Tibial nerve (tissue), 4 donors: ENCODE results near the gene ARL2. TPM values are rescaled to one million over a fixed set of nuclear protein-coding genes. Genes with fewer than 3 reads are reported as not detected.

Source experiments
- DNase-seq, 2 donors: peaks; one replicate each; pipeline ENCODE4 v3.0.0-alpha.2; 2019; ENCODE audit warnings: low spot score in 2 of 2
- H3K27ac ChIP-seq, 4 donors: fragments of 200-600 bp; sonication (generic) in 3 of 4; one replicate each; pipeline ENCODE4 v1.5.1; 2017 to 2019; ENCODE audit warnings: mild to moderate bottlenecking in 1 of 4
- H3K27me3 ChIP-seq, 2 donors: fragments of 200-600 bp; sonication (generic) in 1 of 2; one replicate each; pipeline versions ENCODE4 v1.5.1 to v1.6.0; 2017 to 2019
- H3K36me3 ChIP-seq, 3 donors: fragments of 200-600 bp; sonication (generic); one replicate each; pipeline ENCODE4 v1.5.1; 2018 to 2019
- H3K4me1 ChIP-seq, 4 donors: fragments of 200-600 bp; sonication (generic) in 3 of 4; one replicate each; pipeline ENCODE4 v1.5.1; 2017 to 2019
- H3K4me3 ChIP-seq, 4 donors: fragments of 200-600 bp; sonication (generic) in 3 of 4; one replicate each; pipeline ENCODE4 v1.5.1; 2017 to 2019; ENCODE audit warnings: mild to moderate bottlenecking in 1 of 4, moderate library complexity in 1 of 4
- H3K9me3 ChIP-seq, 4 donors: fragments of 200-600 bp; sonication (generic) in 3 of 4; one replicate each; pipeline ENCODE4 v1.5.1; 2017 to 2019
- CTCF ChIP-seq, 5 experiments: fragments of 200-600 bp in 3 of 5; fragments of 450-650 bp in 2 of 5; sonication (generic) in 3 of 5; IDR thresholded peaks; one replicate each; pipeline ENCODE4 v1.5.1; 2016 to 2019; ENCODE audit warnings: antibody characterized with exemption in 5 of 5, mild to moderate bottlenecking in 3 of 5, moderate library complexity in 2 of 5
- EP300 ChIP-seq, 2 donors: sonication (generic); formaldehyde crosslinking; IDR thresholded peaks; one replicate each; pipeline ENCODE4 v1.6.1; 2017; ENCODE audit warnings: antibody characterized with exemption in 2 of 2, mild to moderate bottlenecking in 1 of 2
- POLR2A ChIP-seq, 2 donors: fragments of 450-650 bp; IDR thresholded peaks; one replicate each; pipeline ENCODE4 v1.6.1; 2017; ENCODE audit warnings: antibody characterized with exemption in 2 of 2, mild to moderate bottlenecking in 2 of 2, moderate library complexity in 2 of 2
- WGBS, 2 donors: methylation state at CpG; one replicate each; pipeline ENCODE4 v1.1.5; 2018; 5-methylcytosine and 5-hydroxymethylcytosine counted together
- total RNA-seq, 4 donors: library from RNA; depleted of rRNA; stranded (reverse); fragments of >200 nt; gene quantifications; one replicate each; pipeline ENCODE4 v1.1.0, GENCODE V29; 2016

Gene ARL2
- total RNA-seq: 100 to 1,000 TPM; 174 to 267 (median 193) TPM

- peak within 1 kb of the TSS; percentile 67 to 93 (median 84) for H3K4me3 ChIP-seq
- no peaks in the 10 kb centered on the region for H3K9me3 ChIP-seq
- H3K4me1 ChIP-seq: peaks cover 0 to 30% (median 15%) of the 10 kb centered on the region in 4 donors
- no peaks in the 10 kb centered on the region for H3K27me3 ChIP-seq
- peak within 1 kb of the TSS; percentile 94 to 100 (median 95) for H3K27ac ChIP-seq
- TF ChIP-seq EP300 (IDR thresholded peaks at IDR 0.05) (peak in 1 of 2 donors; percentile 60), POLR2A (IDR thresholded peaks at IDR 0.05) (peak in 1 of 2 donors; percentile 26), CTCF (IDR thresholded peaks at IDR 0.05) (peak; percentile 93 to 98 (median 98))
- DNase-seq: peak; percentile 78 to 80
- H3K36me3 ChIP-seq: peaks cover 0 to 13% (median 0%) of the 10 kb centered on the region in 3 donors
- 0 to 1% methylated on average over 36 to 60 of the region's 96 CpGs for WGBS, 2 donors
These were observed at the start of gene ARL2 for GRCh38 chr11:65013888-65014725. Gene ARL2, plus strand, starts transcription at chr11:65014160. Its CDS starts 48 bp downstream, at chr11:65014208.

- no peaks in the 10 kb centered on the region for H3K9me3 ChIP-seq
- no peaks in the 10 kb centered on the region for H3K36me3 ChIP-seq
- peaks cover 0 to 11% of the 10 kb centered on the region in 2 donors for H3K27me3 ChIP-seq
- DNase-seq: no peak
- H3K4me3 ChIP-seq: no peak overlapping the region
- TF ChIP-seq POLR2A (IDR thresholded peaks at IDR 0.05): no peak
- no peak for TF ChIP-seq CTCF (IDR thresholded peaks at IDR 0.05)
- no peak for TF ChIP-seq EP300 (IDR thresholded peaks at IDR 0.05)
- H3K4me1 ChIP-seq: peaks cover 0 to 10% (median 0%) of the 10 kb centered on the region in 4 donors
- H3K27ac ChIP-seq: no peak overlapping the region
- WGBS, 2 donors: 90 to 95% methylated on average over 3 of the region's 3 CpGs
These were observed 46.6 kb upstream of the ARL2 start for GRCh38 chr11:64967375-64967774.

- Histone ChIP-seq H3K4me1 (peaks cover 0 to 11% (median 0%) of the 10 kb centered on the region in 4 donors), H3K9me3 (no peaks in the 10 kb centered on the region), H3K27ac (no peak overlapping the region), H3K36me3 (no peaks in the 10 kb centered on the region), H3K4me3 (no peak overlapping the region), H3K27me3 (peaks cover 0 to 23% of the 10 kb centered on the region in 2 donors)
- WGBS, 2 donors: 45 to 48% methylated on average over 5 of the region's 5 CpGs
- no peak for TF ChIP-seq POLR2A (IDR thresholded peaks at IDR 0.05)
- TF ChIP-seq CTCF (IDR thresholded peaks at IDR 0.05): no peak
- no peak for DNase-seq
These were observed 44.8 kb upstream of the ARL2 start for GRCh38 chr11:64969209-64969608.

GRCh38 chr11:64970731-64971151 lies 43.2 kb upstream of the ARL2 start:
- H3K27ac ChIP-seq: no peak overlapping the region
- no peaks in the 10 kb centered on the region for H3K36me3 ChIP-seq
- peaks cover 0 to 11% (median 0%) of the 10 kb centered on the region in 4 donors for H3K4me1 ChIP-seq
- H3K27me3 ChIP-seq: peaks cover 0 to 23% of the 10 kb centered on the region in 2 donors
- no peak for DNase-seq
- WGBS, 2 donors: 88 to 93% methylated on average over 8 of the region's 8 CpGs
- H3K9me3 ChIP-seq: no peaks in the 10 kb centered on the region
- no peak for TF ChIP-seq POLR2A (IDR thresholded peaks at IDR 0.05)
- no peak for TF ChIP-seq CTCF (IDR thresholded peaks at IDR 0.05)
- TF ChIP-seq EP300 (IDR thresholded peaks at IDR 0.05): no peak
- no peak overlapping the region for H3K4me3 ChIP-seq
